GM21786 (cell line): ENCODE data around the gene KIF2A.

Experiments used
- ATAC-seq: cut with Tn5 transposase; IDR thresholded peaks from one replicate; pipeline ENCODE4 v1.9.1; 2021; ENCODE audit not compliant: unreplicated experiment

KIF2A gene

DNA sequence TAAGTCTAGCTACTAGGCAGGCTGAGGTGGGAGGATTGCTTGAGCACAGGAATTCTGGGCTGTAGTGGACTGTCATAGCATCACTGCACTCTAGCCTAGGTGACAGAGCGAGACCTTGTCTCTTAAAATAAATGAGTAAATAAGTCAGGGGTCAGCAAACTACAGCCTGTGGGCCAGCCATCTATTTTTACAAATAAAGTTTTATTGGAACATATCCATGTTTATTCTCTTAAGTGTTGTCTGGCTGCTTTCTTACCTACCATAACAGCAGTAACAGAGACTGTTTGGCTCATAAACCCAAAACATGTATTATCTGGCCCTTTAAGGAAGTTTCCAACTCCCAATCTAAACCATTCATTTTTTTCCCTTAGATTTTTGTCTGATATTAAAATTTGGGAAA is 68.1 kb downstream of the KIF2A start:
- no peak for ATAC-seq

GRCh38 chr5:62375627-62376026 is 69.6 kb downstream of the KIF2A start:
- ATAC-seq: no peak

DNA sequence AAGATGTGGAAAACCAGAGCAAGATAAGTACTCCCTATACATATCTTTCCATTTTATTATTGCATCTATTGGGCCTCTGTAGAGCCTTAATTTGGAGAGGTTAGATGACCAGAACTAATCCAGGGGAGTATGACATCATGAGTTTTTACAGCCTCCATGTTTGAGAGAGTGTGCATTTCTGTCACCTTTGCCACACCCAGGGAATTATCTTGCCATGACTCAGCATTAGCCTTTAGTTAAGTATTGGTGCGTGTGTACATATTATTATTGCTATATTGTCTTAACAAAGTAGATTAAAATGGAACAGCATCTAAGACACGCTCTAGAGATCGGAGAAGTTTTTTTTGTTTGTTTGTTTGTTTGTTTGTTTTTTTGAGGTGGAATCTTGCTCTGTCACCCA is 70.1 kb downstream of the KIF2A start:
- no peak for ATAC-seq

GRCh38 chr5:62385131-62385530 is 79.1 kb downstream of the KIF2A start:
- ATAC-seq: no peak

GRCh38 chr5:62385816-62386400 is 79.9 kb downstream of the KIF2A start:
- ATAC-seq: no peak

DNA sequence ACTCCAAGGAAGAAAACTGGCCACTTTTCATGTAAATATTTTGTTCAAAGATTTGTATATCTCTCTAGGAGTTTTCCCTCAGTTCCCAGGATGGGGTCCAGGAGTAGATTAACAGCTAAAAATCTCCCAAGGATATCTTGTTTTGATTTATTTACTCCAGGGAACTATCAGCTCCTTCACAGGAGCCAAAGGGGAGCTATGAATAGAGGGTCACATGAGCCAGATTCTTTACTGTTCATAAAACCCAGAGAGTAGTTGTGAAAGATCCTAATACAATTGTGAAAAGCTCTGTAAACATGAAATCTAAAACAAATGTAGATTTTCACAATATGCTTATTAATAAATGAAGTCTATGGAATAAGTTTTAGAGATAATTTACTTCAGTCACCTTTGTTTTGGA is 80.8 kb downstream of the KIF2A start:
- no peak for ATAC-seq

DNA sequence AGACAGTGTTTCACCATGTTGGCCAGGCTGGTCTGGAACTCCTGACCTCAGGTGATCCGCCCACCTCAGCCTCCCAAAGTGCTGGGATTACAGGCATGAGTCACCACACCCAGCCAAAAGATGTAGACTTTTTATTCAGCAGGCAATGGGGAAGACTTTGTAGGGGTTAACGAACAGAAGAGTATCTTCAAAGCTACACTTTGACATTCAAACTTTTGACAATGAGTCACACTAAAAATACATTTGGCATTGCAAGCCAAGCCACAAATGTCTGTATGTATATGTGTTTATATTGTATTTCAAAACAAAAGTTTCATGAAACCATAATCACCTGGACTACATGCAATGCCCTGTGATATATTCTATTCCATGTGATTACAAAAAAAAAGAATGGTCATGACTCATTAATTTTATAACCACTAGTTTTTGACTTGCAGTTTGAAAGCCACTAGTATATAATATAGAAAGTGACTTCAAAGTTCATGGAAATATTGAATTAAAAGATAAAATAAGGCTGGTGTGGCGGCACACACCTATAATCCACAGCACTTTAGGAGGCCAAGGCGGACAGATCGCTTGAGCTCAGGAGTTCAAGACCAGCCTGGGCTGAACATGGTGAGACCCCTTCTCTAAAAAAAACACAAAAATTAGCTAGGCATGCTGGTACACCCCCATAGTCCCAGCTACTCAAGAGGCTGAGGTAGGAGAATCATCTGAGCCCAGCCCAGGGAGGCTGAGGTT is 89.4 kb downstream of the KIF2A start:
- no peak for ATAC-seq

DNA sequence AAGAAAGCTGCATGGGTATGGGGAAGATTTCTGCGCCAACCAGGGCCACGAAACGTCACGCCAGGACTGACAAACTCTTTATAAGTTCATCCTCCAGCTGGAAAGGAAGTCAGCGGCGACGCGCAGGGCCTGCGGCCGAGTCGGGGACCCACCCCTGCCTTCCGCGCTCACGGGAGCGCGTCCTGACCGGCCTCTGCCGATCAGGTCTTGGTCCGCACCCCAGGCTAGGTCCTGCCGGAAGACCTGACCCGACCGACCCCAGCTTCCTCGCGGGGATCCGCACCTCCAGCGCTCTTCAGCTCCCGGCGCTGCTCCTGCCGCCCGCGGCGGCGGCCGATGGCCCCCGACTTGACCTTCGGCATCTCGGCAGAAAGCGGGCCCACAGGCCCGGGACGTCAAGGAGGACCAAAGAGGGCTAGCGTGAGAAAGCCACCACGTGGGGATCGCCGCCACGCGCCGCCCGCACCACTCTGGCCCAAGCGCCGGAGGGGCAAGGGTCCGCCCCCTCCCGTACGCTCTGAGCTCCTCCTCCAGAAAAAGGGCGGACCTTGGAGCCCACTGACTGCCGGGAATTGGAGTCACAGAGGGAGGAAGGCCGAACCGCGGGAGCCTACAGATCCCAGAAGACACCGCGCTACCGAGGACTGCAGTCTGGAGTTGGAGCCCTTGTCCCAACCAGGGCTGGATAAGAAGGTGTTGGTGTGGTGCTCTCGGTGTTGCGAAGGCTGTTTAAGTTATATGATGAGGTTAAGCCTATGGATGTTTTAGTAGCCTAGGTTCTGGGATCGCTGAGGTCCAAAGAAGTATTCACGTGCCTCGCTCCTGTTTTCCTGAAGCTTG is 97.6 kb downstream of the KIF2A start, which contains the start of gene DIMT1:
Gene DIMT1 (minus strand): TSS at position 495 of the 840 bp plus-strand sequence. CDS start 133 bp downstream, at position 362.
- peak; percentile 97 for ATAC-seq

DNA sequence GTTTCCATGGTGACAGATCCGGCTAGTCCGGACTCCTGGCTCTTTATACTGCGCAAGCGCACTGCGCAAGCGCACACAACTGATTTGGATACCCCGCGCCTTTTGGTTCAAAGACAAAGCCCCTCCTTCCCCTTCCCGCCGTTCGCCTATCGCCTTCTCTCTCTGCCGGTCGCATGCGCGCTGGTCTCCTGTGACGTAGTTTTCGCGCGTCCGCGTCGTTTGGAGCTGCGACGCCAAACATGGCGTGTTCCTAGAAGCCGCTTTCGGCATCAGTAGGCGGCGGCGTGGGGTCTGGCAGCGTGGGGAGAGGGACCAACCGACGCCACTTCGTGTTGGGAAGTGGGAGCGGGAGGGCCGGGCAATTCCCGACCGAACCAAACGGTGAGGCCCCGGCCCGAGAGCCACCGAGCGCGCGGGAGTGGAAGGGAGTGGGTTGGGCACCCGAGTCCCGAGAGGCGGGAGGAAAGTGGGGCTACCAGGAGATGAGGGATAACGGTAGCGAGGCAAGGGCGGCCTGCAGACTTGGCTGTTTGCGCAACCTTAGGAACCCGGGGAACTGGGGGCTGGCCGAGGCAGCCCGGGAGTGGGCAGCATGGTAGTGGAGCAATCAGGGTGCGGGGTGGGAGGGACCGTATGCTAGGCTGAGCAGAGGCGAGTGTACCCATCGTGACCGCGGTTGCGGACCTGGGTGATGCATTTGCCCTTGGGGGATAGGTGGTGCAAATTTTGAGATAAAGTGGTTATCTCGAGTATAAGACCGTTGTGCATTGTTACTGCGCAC is 106.7 kb downstream of the KIF2A start, which contains the start of gene IPO11:
Gene IPO11 (plus strand): TSS at position 215 of the 781 bp plus-strand sequence. CDS start 24,517 bp downstream, outside the sequence.
- peak; percentile 97 for ATAC-seq

DNA sequence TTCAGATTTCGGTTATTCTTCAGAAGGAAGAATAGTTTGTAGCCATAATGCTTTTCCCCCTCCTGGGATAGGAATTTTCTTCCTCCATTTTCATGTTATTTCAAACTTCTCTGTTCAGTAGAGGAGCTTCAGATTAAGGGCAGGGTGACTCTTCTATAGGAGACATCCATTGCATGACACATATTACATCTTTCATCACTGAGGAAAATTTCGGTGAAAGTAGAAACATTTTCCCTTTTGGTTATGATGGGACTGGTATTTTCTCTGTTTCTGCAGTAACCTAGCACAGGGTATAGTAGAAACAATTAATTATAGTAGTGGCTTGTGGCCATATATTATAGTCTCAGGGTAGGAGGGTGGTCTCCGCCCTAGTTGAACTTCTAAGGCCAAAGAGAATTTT is 107.7 kb downstream of the KIF2A start:
- no peak for ATAC-seq

DNA sequence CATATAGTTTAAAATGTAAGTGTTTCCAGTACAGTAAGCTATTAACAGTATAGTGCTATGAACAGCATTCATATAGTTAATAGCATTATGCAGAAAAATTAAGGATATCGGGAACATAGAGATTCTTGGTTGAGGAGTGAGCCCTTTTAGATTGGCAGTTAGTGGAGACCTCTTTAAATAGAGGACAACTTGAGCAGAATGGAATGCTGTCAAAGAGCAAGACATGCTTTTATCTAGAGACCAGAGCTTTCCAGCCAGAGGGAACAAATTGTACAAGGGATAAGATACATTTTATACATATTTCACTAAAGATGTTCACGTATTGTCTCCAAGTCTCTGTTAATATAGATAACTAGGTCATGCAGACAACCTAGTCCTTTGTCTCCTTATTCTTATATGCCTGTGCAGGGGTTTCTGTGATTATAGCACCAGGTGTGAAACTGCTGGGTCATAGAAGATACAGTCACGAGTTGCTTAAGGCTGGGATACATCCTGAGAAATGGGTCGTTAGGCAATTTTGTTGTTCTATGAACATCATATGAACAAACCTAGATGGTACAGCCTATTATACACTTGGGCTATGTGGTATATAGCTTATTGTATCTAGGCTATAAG is 112.6 kb downstream of the KIF2A start:
- no peak for ATAC-seq

- ATAC-seq: no peak
Measured at GRCh38 chr5:62419609-62420008, 113.6 kb downstream of the KIF2A start.

- no peak for ATAC-seq
Measured at GRCh38 chr5:62421414-62421813, 115.4 kb downstream of the KIF2A start.

GRCh38 chr5:62424763-62425162 is 118.8 kb downstream of the KIF2A start:
- ATAC-seq: no peak

- ATAC-seq: no peak
Measured at GRCh38 chr5:62431735-62432620, 126.0 kb downstream of the KIF2A start.

GRCh38 chr5:62432621-62433064 is 126.6 kb downstream of the KIF2A start:
- ATAC-seq: no peak
